Uterus (tissue), 4 donors: ENCODE measurements around the gene E2F4. TPM values are rescaled to one million over a fixed set of nuclear protein-coding genes. Genes with fewer than 3 reads are reported as not detected.
A peak's percentile ranks its signal among the peaks of the same experiment; 100 is the strongest.

Source experiments
- DNase-seq, 2 donors: peaks; one replicate each; pipeline ENCODE4 v3.0.0-alpha.2; 2019 to 2020
- H3K27ac ChIP-seq, 2 donors: fragments of 200-600 bp; sonication (generic); 1 replicate in 1 of 2; 2 replicates in 1 of 2; pipeline ENCODE4 v1.5.1; 2016 to 2018
- H3K27me3 ChIP-seq, 2 donors: fragments of 200-600 bp; sonication (generic); one replicate each; pipeline ENCODE4 v1.5.1; 2018 to 2019; ENCODE audit warnings: control low read depth in 1 of 2
- H3K36me3 ChIP-seq, 2 donors: fragments of 200-600 bp; sonication (generic); one replicate each; pipeline ENCODE4 v1.5.1; 2019; ENCODE audit warnings: control low read depth in 1 of 2
- H3K4me1 ChIP-seq, 2 donors: fragments of 200-600 bp; sonication (generic); one replicate each; pipeline ENCODE4 v1.5.1; 2018 to 2019; ENCODE audit warnings: control low read depth in 1 of 2
- H3K4me3 ChIP-seq, 2 donors: fragments of 200-600 bp; sonication (generic); 1 replicate in 1 of 2; 2 replicates in 1 of 2; pipeline ENCODE4 v1.5.1; 2018 to 2019; ENCODE audit warnings: mild to moderate bottlenecking in 1 of 2
- H3K9me3 ChIP-seq, 2 donors: fragments of 200-600 bp; sonication (generic); one replicate each; pipeline ENCODE4 v1.5.1; 2019; ENCODE audit warnings: control low read depth in 1 of 2
- CTCF ChIP-seq, 4 experiments: fragments of 200-600 bp in 2 of 4; fragments of 450-650 bp in 2 of 4; sonication (generic) in 2 of 4; IDR thresholded peaks; one replicate each; pipeline ENCODE4 v1.5.1; 2016 to 2019; ENCODE audit warnings: antibody characterized with exemption in 4 of 4, mild to moderate bottlenecking in 2 of 4, moderate library complexity in 1 of 4
- POLR2A ChIP-seq, 2 donors: fragments of 450-650 bp; IDR thresholded peaks; one replicate each; pipeline ENCODE4 v1.6.1; 2016; ENCODE audit warnings: antibody characterized with exemption in 2 of 2, mild to moderate bottlenecking in 1 of 2, moderate library complexity in 1 of 2
- intact Hi-C: fragments of 100-400 bp; cut with DNase I; formaldehyde crosslinking; loops from one replicate; pipeline ENCODE4 v1.15.1; 2023; ENCODE audit warnings: low total_unique reads
- microRNA counts, 2 donors: library from miRNA; unstranded; fragments of <30 nt; microRNA quantifications; one replicate each; lab custom pipeline; 2016 to 2017
- microRNA-seq: library from miRNA; unstranded; fragments of <30 nt; microRNA quantifications from one replicate; pipeline ENCODE4, GENCODE V29; 2016; ENCODE audit warnings: borderline microRNAs expressed, borderline replicate concordance
- small RNA-seq: library from RNA; depleted of rRNA; stranded (forward); fragments of <200 nt; gene quantifications from one replicate; pipeline ENCODE3, GENCODE V24; 2016
- total RNA-seq, 4 donors: library from RNA; depleted of rRNA in 3 of 4; stranded (reverse); fragments of >200 nt in 3 of 4; gene quantifications; one replicate each; pipeline versions ENCODE4 v1.1.0 to v1.2.4, GENCODE V29; 2014 to 2023
- donor health status: DM: yes; HTN: yes; CAD: no.

E2F4 gene
- total RNA-seq, 4 donors from 2014 or later: 49.2 to 294 (median 77.1) TPM

- Histone ChIP-seq H3K27me3 (peaks cover 0 to 3% of the 10 kb centered on the region in 2 donors), H3K4me3 (peak within 1 kb of the TSS; percentile 62 to 66), H3K9me3 (no peaks in the 10 kb centered on the region), H3K36me3 (no peaks in the 10 kb centered on the region), H3K27ac (peak within 1 kb of the TSS; percentile 80 to 81), H3K4me1 (peaks cover 0 to 15% of the 10 kb centered on the region in 2 donors)
- peak; percentile 98 to 99 for DNase-seq
- TF ChIP-seq POLR2A (IDR thresholded peaks at IDR 0.05) (peak; percentile 76 to 84), CTCF (IDR thresholded peaks at IDR 0.05) (no peak)
- intact Hi-C loops: no loop called here
Observed at GRCh38 chr16:67247192-67248072, 55.5 kb downstream of the E2F4 start, which contains the start of gene FHOD1. Gene FHOD1 (minus strand): TSS chr16:67247481. CDS start chr16:67247410, 71 bp downstream.

- H3K4me1 ChIP-seq: peaks cover 0 to 15% of the 10 kb centered on the region in 2 donors
- H3K27ac ChIP-seq: peak overlapping the region in 1 of 2 donors; percentile 27
Observed at GRCh38 chr16:67248073-67248400, 56.1 kb downstream of the E2F4 start.

More at GRCh38 chr16:67248073-67248400, 56.1 kb downstream of the E2F4 start:
- H3K4me3 ChIP-seq: peak overlapping the region; percentile 17 to 42
- no peaks in the 10 kb centered on the region for H3K36me3 ChIP-seq
- peaks cover 0 to 3% of the 10 kb centered on the region in 2 donors for H3K27me3 ChIP-seq
- H3K9me3 ChIP-seq: no peaks in the 10 kb centered on the region
- intact Hi-C loops: no loop called here
- TF ChIP-seq POLR2A (IDR thresholded peaks at IDR 0.05): no peak
- TF ChIP-seq CTCF (IDR thresholded peaks at IDR 0.05): no peak
- DNase-seq: no peak

MicroRNAs encoded within 50 kb of the gene (microRNA counts, 767-probe panel; counts per million panel counts)
- 0 counts per million in 2 donors for microRNA hsa-miR-328 (lab: Ali Mortazavi, UCI)

Small RNA genes lying within 50 kb of the gene (microRNA-seq; reads per million reads assigned to microRNA genes)
- gene MIR328: 419 reads per million, percentile 72 among the genes with 10 or more reads in this experiment

Small RNA genes lying within 50 kb of the gene (small RNA-seq; reads per million reads assigned to genes)
- 3.4 reads per million, percentile 83 among the genes with 10 or more reads in this experiment for gene MIR328

Other genes with a start within 250 kb of the E2F4 start
- 1 to 10 TPM in 2 of 4 donors, under 1 TPM in 2; 0.51 to 2.8 (median 0.86) TPM for gene CES3, start 230.9 kb upstream of the E2F4 start, total RNA-seq
- gene CES4A, start 203.6 kb upstream of the E2F4 start, total RNA-seq: 1 to 10 TPM in 3 of 4 donors, under 1 TPM in 1; 0.29 to 9.6 (median 5.4) TPM
- gene CBFB, start 163.0 kb upstream of the E2F4 start, total RNA-seq: 100 to 1,000 TPM in 1 of 4 donors, 10 to 100 TPM in 3; 42.1 to 108 (median 75.9) TPM
- 10 to 100 TPM; 12.3 to 27.1 (median 21.1) TPM for gene PHAF1, start 82.2 kb upstream of the E2F4 start, total RNA-seq
- gene B3GNT9, start 41.2 kb upstream of the E2F4 start, total RNA-seq: 10 to 100 TPM in 3 of 4 donors, 1 to 10 TPM in 1; 2.4 to 40.1 (median 15.1) TPM
- gene TRADD, start 32.2 kb upstream of the E2F4 start, total RNA-seq: 10 to 100 TPM in 2 of 4 donors, 1 to 10 TPM in 2; 2.6 to 21.0 (median 10.6) TPM
- gene FBXL8, start 32.2 kb upstream of the E2F4 start, total RNA-seq: 10 to 100 TPM in 2 of 4 donors, 1 to 10 TPM in 1, not detected in 1; 2.6 to 47.4 (median 14.1) TPM
- 10 to 100 TPM in 3 of 4 donors, not detected in 1; 11.3 to 51.9 (median 42.3) TPM for gene HSF4, start 27.4 kb upstream of the E2F4 start, total RNA-seq
- 10 to 100 TPM in 2 of 4 donors, 1 to 10 TPM in 2; 3.3 to 29.7 (median 17.0) TPM for gene NOL3, start 21.6 kb upstream of the E2F4 start, total RNA-seq
- gene MATCAP1, start 8.2 kb upstream of the E2F4 start, total RNA-seq: 10 to 100 TPM; 10.9 to 35.4 (median 20.5) TPM
- gene EXOC3L1, start 2.0 kb upstream of the E2F4 start, total RNA-seq: 1 to 10 TPM in 3 of 4 donors, under 1 TPM in 1; 0.29 to 5.1 (median 1.8) TPM
- 1 to 10 TPM in 2 of 4 donors, not detected in 2; 1.6 to 5.4 TPM for gene ELMO3, start 7.0 kb downstream of the E2F4 start, total RNA-seq
- gene TMEM208, start 35.0 kb downstream of the E2F4 start, total RNA-seq: 10 to 100 TPM; 10.2 to 57.9 (median 27.3) TPM
- 10 to 100 TPM in 3 of 4 donors, 1 to 10 TPM in 1; 2.3 to 37.6 (median 11.8) TPM for gene FHOD1, start 55.3 kb downstream of the E2F4 start, total RNA-seq
- gene SLC9A5, start 56.8 kb downstream of the E2F4 start, total RNA-seq: 1 to 10 TPM in 2 of 4 donors, under 1 TPM in 1, not detected in 1; 0.55 to 1.9 (median 1.3) TPM
- gene PLEKHG4, start 87.4 kb downstream of the E2F4 start, total RNA-seq: 10 to 100 TPM in 2 of 4 donors, 1 to 10 TPM in 2; 6.8 to 45.3 (median 17.1) TPM
- gene KCTD19, start 134.6 kb downstream of the E2F4 start, total RNA-seq: 1 to 10 TPM in 1 of 4 donors, under 1 TPM in 2, not detected in 1; 0.51 to 1.0 (median 0.55) TPM
- gene LRRC36, start 134.7 kb downstream of the E2F4 start, total RNA-seq: 1 to 10 TPM in 1 of 4 donors, under 1 TPM in 1, not detected in 2; 0.46 to 2.8 TPM
- 10 to 100 TPM; 13.4 to 26.6 (median 16.2) TPM for gene TPPP3, start 201.3 kb downstream of the E2F4 start, total RNA-seq
- gene ZDHHC1, start 224.3 kb downstream of the E2F4 start, total RNA-seq: 10 to 100 TPM; 14.7 to 30.6 (median 25.6) TPM
- 10 to 100 TPM in 2 of 4 donors, 1 to 10 TPM in 2; 1.2 to 82.1 (median 9.7) TPM for gene HSD11B2, start 239.0 kb downstream of the E2F4 start, total RNA-seq